ENCODE measurements around the gene PHACTR1. TPM values are rescaled to one million over a fixed set of nuclear protein-coding genes. Genes with fewer than 3 reads are reported as not detected.

PHACTR1 gene
- total RNA-seq, 1 experiment from 2014 or later = not detected

- BruUV-seq (replicated peaks) = no TSS peak
- no peak overlapping the region for H3K4me3 ChIP-seq (ENCODE audit: low read length)
- ChIA-PET POLR2A (ENCODE audit: unreplicated experiment) (no interaction called here), CTCF (no interaction called here)
- no peak overlapping the region for H3K4me2 ChIP-seq (ENCODE audit: low read length)
- DNase-seq = no peak
- H3K79me2 ChIP-seq (ENCODE audit: low read length) = no peaks in the 10 kb centered on the region
- peaks cover 84% of the 10 kb centered on the region for H3K27me3 ChIP-seq (ENCODE audit: low read length)
- no peaks in the 10 kb centered on the region for H3K4me1 ChIP-seq (ENCODE audit: insufficient read depth, low read length)
- H3K27ac ChIP-seq (ENCODE audit: low read length) = no peak overlapping the region
- H3K9me3 ChIP-seq (ENCODE audit: low read length) = no peaks in the 10 kb centered on the region
- ATAC-seq = no peak
- no peak overlapping the region for H2AFZ ChIP-seq (ENCODE audit: low read length)
- no peaks in the 10 kb centered on the region for H4K20me1 ChIP-seq (ENCODE audit: low read length)
- TF ChIP-seq CTCF (conservative IDR thresholded peaks at IDR 0.05; ENCODE audit: low read depth, low read length) = no peak
- TF ChIP-seq EZH2 (IDR thresholded peaks at IDR 0.05; ENCODE audit: low read length, unreplicated experiment) = peak; percentile 27
- TF ChIP-seq EZH2phosphoT487 (IDR thresholded peaks at IDR 0.05; ENCODE audit: borderline replicate concordance, low read length) = no peak; the same call in 1 of the 2 replicates
- no peaks in the 10 kb centered on the region for H3K9me2 ChIP-seq (replicated peaks; ENCODE audit: low read length)
- intact Hi-C loops (cut with micrococcal nuclease) = no loop called here
- no peak overlapping the region for H3K9ac ChIP-seq (ENCODE audit: low read length)
- no peaks in the 10 kb centered on the region for H3F3A ChIP-seq (ENCODE audit: low read length, unreplicated experiment)
- no peaks in the 10 kb centered on the region for H3K36me3 ChIP-seq (ENCODE audit: low read depth, low read length)
Observed at GRCh38 chr6:13013681-13014503, 297.3 kb downstream of the PHACTR1 start.

GRCh38 chr6:13014504-13015378 lies 298.2 kb downstream of the PHACTR1 start:
- no peaks in the 10 kb centered on the region for H3K36me3 ChIP-seq (ENCODE audit: low read depth, low read length)
- no peaks in the 10 kb centered on the region for H3K79me2 ChIP-seq (ENCODE audit: low read length)
- TF ChIP-seq EZH2 (IDR thresholded peaks at IDR 0.05; ENCODE audit: low read length, unreplicated experiment) (peak; percentile 24), CTCF (conservative IDR thresholded peaks at IDR 0.05; ENCODE audit: low read depth, low read length) (no peak), EZH2phosphoT487 (IDR thresholded peaks at IDR 0.05; ENCODE audit: borderline replicate concordance, low read length) (peak; percentile 34; the same call in 1 of the 2 replicates)
- no peak for ATAC-seq
- no peak overlapping the region for H3K9ac ChIP-seq (ENCODE audit: low read length)
- BruUV-seq (replicated peaks) = no TSS peak
- no peak overlapping the region for H3K4me3 ChIP-seq (ENCODE audit: low read length)
- H2AFZ ChIP-seq (ENCODE audit: low read length) = no peak overlapping the region
- peaks cover 77% of the 10 kb centered on the region for H3K27me3 ChIP-seq (ENCODE audit: low read length)
- POLR2A ChIA-PET (ENCODE audit: unreplicated experiment) = no interaction called here
- no peaks in the 10 kb centered on the region for H3K4me1 ChIP-seq (ENCODE audit: insufficient read depth, low read length)
- CTCF ChIA-PET = no interaction called here
- H3K27ac ChIP-seq (ENCODE audit: low read length) = no peak overlapping the region
- H3K4me2 ChIP-seq (ENCODE audit: low read length) = no peak overlapping the region
- H3K9me3 ChIP-seq (ENCODE audit: low read length) = no peaks in the 10 kb centered on the region
- DNase-seq = no peak
- H3F3A ChIP-seq (ENCODE audit: low read length, unreplicated experiment) = no peaks in the 10 kb centered on the region
- no peaks in the 10 kb centered on the region for H3K9me2 ChIP-seq (replicated peaks; ENCODE audit: low read length)
- intact Hi-C loops (cut with micrococcal nuclease) = no loop called here
- H4K20me1 ChIP-seq (ENCODE audit: low read length) = no peaks in the 10 kb centered on the region

Data from PC-3 (cell line).